Adipocyte (in vitro differentiated cells): ENCODE results near the gene PRKCA.

Source experiments
- DNase-seq: peaks from one replicate; pipeline ENCODE4 v3.0.0-alpha.2; 2015; ENCODE audit warnings: low read depth
- H3K27me3 ChIP-seq: replicated peaks from 2 replicates; pipeline ENCODE4 v1.7.0; 2013; ENCODE audit warnings: mild to moderate bottlenecking, low read length, moderate library complexity; ENCODE audit not compliant: control insufficient read depth, insufficient read depth
- H3K36me3 ChIP-seq: 2 replicates; pipeline ENCODE4 v1.7.0; 2013; ENCODE audit warnings: low read length, mild to moderate bottlenecking, moderate library complexity; ENCODE audit not compliant: control insufficient read depth, insufficient read depth, severe bottlenecking
- H3K4me1 ChIP-seq: 2 replicates; pipeline ENCODE4 v1.7.0; 2013; ENCODE audit warnings: mild to moderate bottlenecking, low read length, moderate library complexity; ENCODE audit not compliant: control insufficient read depth, insufficient read depth
- H3K4me3 ChIP-seq: 2 replicates; pipeline ENCODE4 v1.7.0; 2013; ENCODE audit warnings: mild to moderate bottlenecking, low read length, moderate library complexity
- H3K9ac ChIP-seq: 2 replicates; pipeline ENCODE4 v1.7.0; 2013; ENCODE audit warnings: mild to moderate bottlenecking, low read length, moderate library complexity
- H3K9me3 ChIP-seq: 2 replicates; pipeline ENCODE4 v1.7.0; 2013; ENCODE audit warnings: mild to moderate bottlenecking, low read length, moderate library complexity; ENCODE audit not compliant: control insufficient read depth

PRKCA gene

GRCh38 chr17:66420961-66421371 is 118.6 kb downstream of the PRKCA start:
- DNase-seq, result peak; percentile 27
- no peaks in the 10 kb centered on the region for H3K9me3 ChIP-seq
- no peaks in the 10 kb centered on the region for H3K36me3 ChIP-seq
- peaks cover 16% of the 10 kb centered on the region for H3K4me1 ChIP-seq
- H3K27me3 ChIP-seq, result no peaks in the 10 kb centered on the region
- no peak overlapping the region for H3K4me3 ChIP-seq
- no peak overlapping the region for H3K9ac ChIP-seq

- Histone ChIP-seq H3K9ac (no peak overlapping the region), H3K27me3 (no peaks in the 10 kb centered on the region), H3K4me1 (peaks cover 16% of the 10 kb centered on the region), H3K36me3 (no peaks in the 10 kb centered on the region), H3K9me3 (no peaks in the 10 kb centered on the region), H3K4me3 (no peak overlapping the region)
- no peak for DNase-seq
These were observed 119.8 kb downstream of the PRKCA start for GRCh38 chr17:66422186-66422585.

- Histone ChIP-seq H3K9ac (no peak overlapping the region), H3K9me3 (no peaks in the 10 kb centered on the region), H3K36me3 (no peaks in the 10 kb centered on the region), H3K27me3 (no peaks in the 10 kb centered on the region), H3K4me3 (no peak overlapping the region), H3K4me1 (peaks cover 16% of the 10 kb centered on the region)
- DNase-seq, result peak; percentile 20
These were observed 120.9 kb downstream of the PRKCA start for GRCh38 chr17:66423056-66423955.

- no peak for DNase-seq
- Histone ChIP-seq H3K9ac (no peak overlapping the region), H3K4me3 (no peak overlapping the region), H3K36me3 (no peaks in the 10 kb centered on the region), H3K4me1 (peaks cover 14% of the 10 kb centered on the region), H3K27me3 (no peaks in the 10 kb centered on the region), H3K9me3 (no peaks in the 10 kb centered on the region)
These were observed 123.5 kb downstream of the PRKCA start for GRCh38 chr17:66425756-66426396.

- Histone ChIP-seq H3K27me3 (no peaks in the 10 kb centered on the region), H3K36me3 (no peaks in the 10 kb centered on the region), H3K4me3 (no peak overlapping the region), H3K9me3 (no peaks in the 10 kb centered on the region), H3K4me1 (peaks cover 16% of the 10 kb centered on the region), H3K9ac (no peak overlapping the region)
- no peak for DNase-seq
These were observed 124.1 kb downstream of the PRKCA start for GRCh38 chr17:66426397-66427033.

GRCh38 chr17:66427134-66427533 is 124.7 kb downstream of the PRKCA start:
- Histone ChIP-seq H3K4me3 (no peak overlapping the region), H3K9ac (no peak overlapping the region), H3K27me3 (no peaks in the 10 kb centered on the region), H3K9me3 (no peaks in the 10 kb centered on the region), H3K4me1 (peaks cover 22% of the 10 kb centered on the region), H3K36me3 (no peaks in the 10 kb centered on the region)
- DNase-seq, result no peak

GRCh38 chr17:66429680-66430079 is 127.3 kb downstream of the PRKCA start:
- Histone ChIP-seq H3K4me3 (no peak overlapping the region), H3K9ac (no peak overlapping the region), H3K4me1 (peaks cover 18% of the 10 kb centered on the region), H3K9me3 (no peaks in the 10 kb centered on the region), H3K36me3 (no peaks in the 10 kb centered on the region), H3K27me3 (no peaks in the 10 kb centered on the region)
- no peak for DNase-seq

- H3K36me3 ChIP-seq, result no peaks in the 10 kb centered on the region
- no peaks in the 10 kb centered on the region for H3K9me3 ChIP-seq
- peak; percentile 34 for DNase-seq
- H3K27me3 ChIP-seq, result no peaks in the 10 kb centered on the region
- H3K4me1 ChIP-seq, result peaks cover 18% of the 10 kb centered on the region
- peak overlapping the region; percentile 60 for H3K4me3 ChIP-seq
- peak overlapping the region; percentile 53 for H3K9ac ChIP-seq
These were observed 128.7 kb downstream of the PRKCA start for GRCh38 chr17:66430846-66431795.

GRCh38 chr17:66431910-66432309 is 129.5 kb downstream of the PRKCA start:
- peak; percentile 91 for DNase-seq
- peaks cover 18% of the 10 kb centered on the region for H3K4me1 ChIP-seq
- H3K9ac ChIP-seq, result peak overlapping the region; percentile 53
- H3K36me3 ChIP-seq, result no peaks in the 10 kb centered on the region
- H3K9me3 ChIP-seq, result no peaks in the 10 kb centered on the region
- H3K4me3 ChIP-seq, result peak overlapping the region; percentile 60
- no peaks in the 10 kb centered on the region for H3K27me3 ChIP-seq

- peak; percentile 29 for DNase-seq
- Histone ChIP-seq H3K9ac (peak overlapping the region; percentile 12), H3K36me3 (no peaks in the 10 kb centered on the region), H3K27me3 (no peaks in the 10 kb centered on the region), H3K9me3 (no peaks in the 10 kb centered on the region), H3K4me1 (peaks cover 18% of the 10 kb centered on the region), H3K4me3 (peak overlapping the region; percentile 60)
These were observed 130.1 kb downstream of the PRKCA start for GRCh38 chr17:66432411-66432957.
